Activated CD8-positive, alpha-beta memory T cell treated with anti-CD3 and anti-CD28 coated beads, Interleukin-2, amount 10 ng/mL, durations not matched to agents 7 days and 5 days (primary cell): ENCODE data around the gene ATRAID. TPM values are rescaled to one million over a fixed set of nuclear protein-coding genes. Genes with fewer than 3 reads are reported as not detected.

Source experiments
- ATAC-seq: fragments of 150-1000 bp; cut with Tn5 transposase; one replicate; pipeline ENCODE4 v1.10.0; 2021; ENCODE audit warnings: moderate library complexity
- CTCF ChIA-PET: fragments of 350-600 bp; sonication (Branson Sonifier 250); formaldehyde crosslinking; loops from one replicate; lab custom pipeline; 2021; ENCODE audit warnings: antibody characterized with exemption; lab: Charles Lee
- DNase-seq: peaks from one replicate; pipeline ENCODE4 v3.0.0-alpha.2; 2020
- H3K27ac Mint-ChIP-seq: one replicate; pipeline ENCODE4 v1.8.0; 2021; ENCODE audit warnings: mild to moderate bottlenecking, mixed read lengths
- H3K27me3 Mint-ChIP-seq: one replicate; pipeline ENCODE4 v1.8.0; 2021; ENCODE audit warnings: mixed read lengths
- H3K36me3 Mint-ChIP-seq: one replicate; pipeline ENCODE4 v1.8.0; 2021; ENCODE audit warnings: mild to moderate bottlenecking, mixed read lengths
- H3K4me1 Mint-ChIP-seq: one replicate; pipeline ENCODE4 v1.8.0; 2021; ENCODE audit warnings: mixed read lengths
- H3K4me3 Mint-ChIP-seq: one replicate; pipeline ENCODE4 v1.8.0; 2021; ENCODE audit warnings: mild to moderate bottlenecking, moderate library complexity, mixed read lengths
- H3K9me3 Mint-ChIP-seq: one replicate; pipeline ENCODE4 v1.8.0; 2022; ENCODE audit warnings: low read depth, mixed read lengths
- total RNA-seq, 2 experiments: library from RNA; stranded (reverse); gene quantifications; one replicate each; pipeline ENCODE4 v1.2.3, GENCODE V29; 2021

Gene ATRAID
- total RNA-seq, 2 experiments from 2014 or later, result 78.6 to 84.0 TPM

DNA sequence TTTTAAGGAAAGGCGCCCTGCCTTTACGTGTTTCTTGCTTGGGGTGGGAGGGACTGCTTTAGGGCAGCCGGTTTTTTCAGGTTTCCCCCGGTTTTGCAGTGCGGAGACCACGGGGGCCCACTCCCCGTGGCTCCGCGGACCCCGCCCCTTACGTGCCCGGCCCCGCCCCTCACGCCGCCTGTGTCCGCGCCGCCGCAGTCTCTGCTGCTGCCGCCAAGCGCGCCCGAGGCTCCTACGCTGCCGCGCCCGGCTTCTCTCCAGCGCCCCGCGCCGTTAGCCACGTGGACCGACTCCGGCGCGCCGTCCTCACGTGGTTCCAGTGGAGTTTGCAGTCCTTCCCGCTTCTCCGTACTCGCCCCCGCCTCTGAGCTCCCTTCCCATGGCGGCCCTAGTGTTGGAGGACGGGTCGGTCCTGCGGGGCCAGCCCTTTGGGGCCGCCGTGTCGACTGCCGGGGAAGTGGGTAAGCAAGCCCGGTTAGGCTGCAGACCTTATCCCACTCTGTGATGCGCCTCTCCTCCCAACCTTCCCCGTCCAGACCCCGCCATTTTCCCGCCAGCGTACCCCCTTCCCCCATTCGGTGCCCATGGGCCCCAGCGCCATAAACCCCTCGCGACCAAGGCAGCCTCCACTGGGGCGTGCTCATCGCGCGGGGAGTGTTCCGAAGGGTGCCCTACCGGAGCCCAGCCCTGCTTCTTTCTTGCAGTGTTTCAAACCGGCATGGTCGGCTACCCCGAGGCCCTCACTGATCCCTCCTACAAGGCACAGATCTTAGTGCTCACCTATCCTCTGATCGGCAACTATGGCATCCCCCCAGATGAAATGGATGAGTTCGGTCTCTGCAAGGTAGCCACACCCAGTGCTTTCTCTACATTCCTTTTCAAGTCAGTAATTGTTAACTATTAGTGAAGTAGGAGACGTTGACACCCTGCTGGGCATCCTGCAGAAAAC, 5.6 kb downstream of the ATRAID start, which contains the start of gene CAD:
TSS of gene CAD (plus strand) at position 197 of the 949 bp plus-strand sequence. CDS start at position 380, 183 bp downstream.
- CTCF ChIA-PET, result interaction anchor here (1.1 to 1.7 kb wide), 3 partner anchors 48 to 145 kb away, joined by 3 to 5 read pairs (median 4); no protein-coding TSS in a partner anchor
- H3K4me3 Mint-ChIP-seq, result peak within 1 kb of the TSS; percentile 94
- peaks cover 51% of the 10 kb centered on the region for H3K4me1 Mint-ChIP-seq
- peaks cover 47% of the 10 kb centered on the region for H3K36me3 Mint-ChIP-seq
- peak; percentile 91 for DNase-seq
- no peaks in the 10 kb centered on the region for H3K27me3 Mint-ChIP-seq
- H3K27ac Mint-ChIP-seq, result peak within 1 kb of the TSS; percentile 91
- no peaks in the 10 kb centered on the region for H3K9me3 Mint-ChIP-seq
- peak; percentile 89 for ATAC-seq

DNA sequence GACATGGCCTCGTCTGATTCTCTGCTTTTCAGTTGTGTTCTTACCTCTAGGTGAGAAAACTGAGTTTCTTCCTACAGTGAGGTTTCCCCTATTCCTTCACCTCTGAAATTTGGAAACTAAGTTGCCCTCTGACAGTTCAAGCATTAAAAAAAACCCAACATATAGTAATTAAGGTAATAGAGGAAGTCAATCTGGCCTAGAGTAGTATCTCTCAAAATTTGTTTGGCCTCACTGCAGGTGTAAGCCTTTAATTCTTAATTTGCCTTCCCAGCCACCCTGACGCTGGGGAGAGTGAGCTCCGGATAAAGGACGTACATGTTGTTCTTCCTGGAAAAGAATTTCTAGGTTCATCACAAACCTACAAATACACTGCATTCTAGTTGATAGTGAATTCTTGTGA, 6.8 kb downstream of the ATRAID start:
- CTCF ChIA-PET, result interaction anchor here (1.1 to 1.7 kb wide), 3 partner anchors 49 to 257 kb away, joined by 3 to 5 read pairs (median 5); no protein-coding TSS in a partner anchor
- Mint-ChIP-seq H3K4me1 (peaks cover 45% of the 10 kb centered on the region), H3K4me3 (peak overlapping the region; percentile 94), H3K36me3 (peaks cover 52% of the 10 kb centered on the region), H3K27ac (peak overlapping the region; percentile 91), H3K27me3 (no peaks in the 10 kb centered on the region), H3K9me3 (no peaks in the 10 kb centered on the region)
- no peak for DNase-seq
- ATAC-seq, result no peak

DNA sequence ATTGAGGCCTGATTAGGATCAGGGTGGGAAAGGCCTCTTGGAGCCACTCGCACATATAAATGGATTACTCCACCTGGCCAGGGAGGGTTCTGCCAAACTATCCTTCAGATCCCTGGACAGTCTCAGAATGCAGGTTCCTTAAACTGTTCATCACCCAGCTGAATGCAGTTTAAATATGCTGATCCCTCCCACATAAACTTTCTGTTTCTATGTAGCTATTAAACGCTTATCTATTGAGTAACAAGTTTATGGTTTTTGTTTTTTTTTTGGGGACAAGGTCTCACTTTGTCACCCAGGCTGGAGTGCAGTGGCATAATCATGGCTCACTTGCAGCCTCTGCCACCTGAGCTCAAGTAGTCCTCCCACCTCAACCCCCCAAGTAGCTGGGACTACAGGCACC, 7.2 kb downstream of the ATRAID start:
- Mint-ChIP-seq H3K4me3 (peak overlapping the region; percentile 94), H3K36me3 (peaks cover 49% of the 10 kb centered on the region), H3K27me3 (no peaks in the 10 kb centered on the region), H3K4me1 (peaks cover 41% of the 10 kb centered on the region), H3K9me3 (no peaks in the 10 kb centered on the region), H3K27ac (no peak overlapping the region)
- CTCF ChIA-PET, result interaction anchor here (1.4 to 1.7 kb wide), 2 partner anchors 49 to 258 kb away, joined by 5 to 6 read pairs; no protein-coding TSS in a partner anchor
- DNase-seq, result no peak
- ATAC-seq, result no peak

DNA sequence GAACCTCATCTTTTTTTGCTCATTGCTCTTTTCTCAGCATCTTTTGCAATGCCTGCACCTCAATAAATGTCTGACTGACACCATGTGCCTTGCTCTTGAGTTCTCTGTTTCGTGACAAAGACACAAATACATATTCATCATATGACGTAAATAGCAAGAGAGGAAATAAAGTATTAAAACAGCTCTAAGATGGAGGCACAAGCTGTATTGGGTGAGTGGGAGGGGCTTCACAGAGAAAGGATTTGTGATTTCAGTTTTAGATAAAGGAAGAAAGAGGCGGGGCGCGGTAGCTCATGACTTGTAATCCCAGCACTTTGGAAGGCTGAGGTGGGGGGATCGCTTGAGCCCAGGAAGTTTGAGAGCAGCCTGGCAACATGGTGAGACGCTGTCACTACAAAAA, 8.2 kb downstream of the ATRAID start:
- CTCF ChIA-PET, result interaction anchor here (0.9 to 1.7 kb wide), 4 partner anchors 50 to 259 kb away, joined by 4 to 6 read pairs (median 5); no protein-coding TSS in a partner anchor
- ATAC-seq (no peak), DNase-seq (no peak)
- H3K36me3 Mint-ChIP-seq, result peaks cover 53% of the 10 kb centered on the region
- no peak overlapping the region for H3K27ac Mint-ChIP-seq
- no peaks in the 10 kb centered on the region for H3K9me3 Mint-ChIP-seq
- no peaks in the 10 kb centered on the region for H3K27me3 Mint-ChIP-seq
- peaks cover 37% of the 10 kb centered on the region for H3K4me1 Mint-ChIP-seq
- H3K4me3 Mint-ChIP-seq, result no peak overlapping the region

DNA sequence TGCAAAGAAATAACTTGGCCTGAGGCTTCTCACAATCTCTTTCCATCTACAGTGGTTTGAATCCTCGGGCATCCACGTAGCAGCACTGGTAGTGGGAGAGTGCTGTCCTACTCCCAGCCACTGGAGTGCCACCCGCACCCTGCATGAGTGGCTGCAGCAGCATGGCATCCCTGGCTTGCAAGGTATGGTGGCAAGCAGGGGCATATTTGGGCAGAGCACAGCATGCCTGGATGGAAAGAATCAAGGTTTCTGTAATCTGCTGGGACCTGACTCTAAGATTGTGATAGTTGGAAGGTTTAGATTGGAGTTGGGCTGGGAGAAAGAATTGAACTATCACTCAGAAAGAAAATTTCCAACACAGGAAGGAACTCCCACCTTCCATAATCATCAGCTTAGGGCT, 9.3 kb downstream of the ATRAID start:
- Mint-ChIP-seq H3K27ac (no peak overlapping the region), H3K4me1 (peaks cover 34% of the 10 kb centered on the region), H3K9me3 (no peaks in the 10 kb centered on the region), H3K36me3 (peaks cover 49% of the 10 kb centered on the region), H3K4me3 (no peak overlapping the region), H3K27me3 (no peaks in the 10 kb centered on the region)
- DNase-seq, result no peak
- ATAC-seq, result no peak
- CTCF ChIA-PET, result interaction anchor here (1.7 kb wide), 1 partner anchor 83 kb away, joined by 4 read pairs; no protein-coding TSS in a partner anchor

DNA sequence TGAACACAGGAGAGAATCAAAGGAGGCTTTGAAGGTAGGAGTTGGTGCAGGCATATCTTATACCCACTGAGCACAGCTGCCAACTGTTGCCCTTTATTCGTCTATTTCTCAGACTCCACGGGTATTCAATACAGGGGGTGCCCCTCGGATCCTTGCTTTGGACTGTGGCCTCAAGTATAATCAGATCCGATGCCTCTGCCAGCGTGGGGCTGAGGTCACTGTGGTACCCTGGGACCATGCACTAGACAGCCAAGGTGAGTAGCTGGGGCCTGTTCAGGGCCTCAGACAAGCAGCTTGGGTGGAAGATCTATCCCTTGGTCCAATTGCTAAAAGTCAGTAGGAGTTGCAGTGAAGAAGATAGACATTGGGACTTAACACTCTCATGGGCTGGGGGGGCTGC, 10.6 kb downstream of the ATRAID start:
- DNase-seq, result no peak
- no peaks in the 10 kb centered on the region for H3K27me3 Mint-ChIP-seq
- H3K4me3 Mint-ChIP-seq, result no peak overlapping the region
- H3K27ac Mint-ChIP-seq, result no peak overlapping the region
- peaks cover 51% of the 10 kb centered on the region for H3K36me3 Mint-ChIP-seq
- no peak for ATAC-seq
- H3K9me3 Mint-ChIP-seq, result no peaks in the 10 kb centered on the region
- CTCF ChIA-PET, result no interaction called here
- H3K4me1 Mint-ChIP-seq, result peaks cover 26% of the 10 kb centered on the region

DNA sequence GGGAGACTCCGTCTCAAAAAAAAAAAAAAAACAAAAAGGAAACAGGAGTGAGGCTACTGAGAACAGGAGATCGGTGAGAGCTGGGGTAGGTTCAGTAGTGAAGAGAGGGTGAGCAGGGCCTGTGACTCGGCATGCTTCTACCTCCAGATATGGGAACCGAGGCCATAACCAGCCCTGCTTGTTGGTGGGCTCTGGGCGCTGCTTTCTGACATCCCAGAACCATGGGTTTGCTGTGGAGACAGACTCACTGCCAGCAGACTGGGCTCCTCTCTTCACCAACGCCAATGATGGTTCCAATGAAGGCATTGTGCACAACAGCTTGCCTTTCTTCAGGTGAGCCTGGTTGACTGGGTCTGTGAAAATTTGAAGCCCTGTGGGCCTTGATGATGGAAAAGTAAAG, 11.6 kb downstream of the ATRAID start:
- Mint-ChIP-seq H3K9me3 (no peaks in the 10 kb centered on the region), H3K27ac (no peak overlapping the region), H3K4me3 (no peak overlapping the region), H3K27me3 (no peaks in the 10 kb centered on the region), H3K4me1 (peaks cover 19% of the 10 kb centered on the region), H3K36me3 (peaks cover 52% of the 10 kb centered on the region)
- ATAC-seq (no peak), DNase-seq (no peak)
- CTCF ChIA-PET, result interaction anchor here (1.2 to 2.1 kb wide), 2 partner anchors 56 to 80 kb away, joined by 3 to 6 read pairs; no protein-coding TSS in a partner anchor

DNA sequence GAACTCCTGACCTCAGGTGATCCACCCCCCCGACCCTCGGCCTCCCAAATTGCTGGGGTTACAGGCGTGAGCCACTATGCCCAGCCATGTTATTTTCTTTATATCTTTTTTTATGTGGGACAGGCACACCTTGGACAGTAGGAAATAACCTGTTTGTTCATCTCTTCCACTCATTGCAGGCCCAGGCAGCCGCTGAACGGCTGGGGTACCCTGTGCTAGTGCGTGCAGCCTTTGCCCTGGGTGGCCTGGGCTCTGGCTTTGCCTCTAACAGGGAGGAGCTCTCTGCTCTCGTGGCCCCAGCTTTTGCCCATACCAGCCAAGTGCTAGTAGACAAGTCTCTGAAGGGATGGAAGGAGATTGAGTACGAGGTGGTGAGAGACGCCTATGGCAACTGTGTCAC, 13.7 kb downstream of the ATRAID start:
- peaks cover 47% of the 10 kb centered on the region for H3K36me3 Mint-ChIP-seq
- no peaks in the 10 kb centered on the region for H3K9me3 Mint-ChIP-seq
- CTCF ChIA-PET, result interaction anchor here (1.0 to 2.1 kb wide), 3 partner anchors 14 to 78 kb away, joined by 3 to 6 read pairs (median 3); partner anchors contain the start of genes ATRAID and SLC5A6
- H3K27me3 Mint-ChIP-seq, result no peaks in the 10 kb centered on the region
- no peak overlapping the region for H3K27ac Mint-ChIP-seq
- ATAC-seq (no peak), DNase-seq (no peak)
- H3K4me1 Mint-ChIP-seq, result peaks cover 5% of the 10 kb centered on the region
- H3K4me3 Mint-ChIP-seq, result no peak overlapping the region

DNA sequence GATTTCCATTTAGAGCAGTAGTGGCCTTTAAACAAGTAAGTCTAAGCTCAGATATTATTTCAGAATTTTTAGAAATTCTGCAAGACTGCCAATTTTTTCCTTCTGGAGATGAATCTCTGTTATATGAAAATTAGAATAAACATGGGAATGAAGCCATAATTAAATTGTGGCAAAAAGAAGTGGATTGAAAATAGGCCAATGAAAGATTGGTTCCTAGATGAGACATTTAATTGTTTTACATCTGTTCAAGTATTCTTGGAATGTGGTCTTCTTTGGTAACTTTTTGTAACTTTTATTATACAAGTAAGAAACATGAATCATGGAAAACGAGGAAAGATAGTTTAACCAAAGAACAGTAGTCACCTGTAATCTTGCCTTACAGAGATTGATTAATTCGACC, 15.7 kb downstream of the ATRAID start:
- ATAC-seq (no peak), DNase-seq (no peak)
- no peak overlapping the region for H3K4me3 Mint-ChIP-seq
- H3K4me1 Mint-ChIP-seq, result no peaks in the 10 kb centered on the region
- no peaks in the 10 kb centered on the region for H3K9me3 Mint-ChIP-seq
- H3K27me3 Mint-ChIP-seq, result no peaks in the 10 kb centered on the region
- CTCF ChIA-PET, result interaction anchor here (1.0 kb wide), 1 partner anchor 75 kb away, joined by 3 read pairs; no protein-coding TSS in a partner anchor
- peaks cover 47% of the 10 kb centered on the region for H3K36me3 Mint-ChIP-seq
- H3K27ac Mint-ChIP-seq, result no peak overlapping the region

DNA sequence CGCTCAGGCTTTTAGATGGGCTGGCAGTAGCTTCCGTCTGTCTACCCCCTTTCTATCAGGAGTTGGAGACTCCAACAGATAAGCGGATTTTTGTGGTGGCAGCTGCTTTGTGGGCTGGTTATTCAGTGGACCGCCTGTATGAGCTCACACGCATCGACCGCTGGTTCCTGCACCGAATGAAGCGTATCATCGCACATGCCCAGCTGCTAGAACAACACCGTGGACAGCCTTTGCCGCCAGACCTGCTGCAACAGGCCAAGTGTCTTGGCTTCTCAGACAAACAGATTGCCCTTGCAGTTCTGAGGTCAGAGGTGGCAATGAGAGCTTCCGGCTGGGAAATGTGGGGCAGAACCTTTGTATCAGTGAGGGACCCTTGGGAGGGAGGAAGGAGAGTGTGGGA, 20.1 kb downstream of the ATRAID start:
- Mint-ChIP-seq H3K36me3 (peaks cover 53% of the 10 kb centered on the region), H3K4me1 (no peaks in the 10 kb centered on the region), H3K9me3 (no peaks in the 10 kb centered on the region), H3K27ac (no peak overlapping the region), H3K4me3 (no peak overlapping the region), H3K27me3 (no peaks in the 10 kb centered on the region)
- CTCF ChIA-PET, result interaction anchor here (0.9 to 1.4 kb wide), 2 partner anchors 47 to 108 kb away, joined by 3 to 7 read pairs; no protein-coding TSS in a partner anchor
- DNase-seq, result no peak
- ATAC-seq, result no peak

DNA sequence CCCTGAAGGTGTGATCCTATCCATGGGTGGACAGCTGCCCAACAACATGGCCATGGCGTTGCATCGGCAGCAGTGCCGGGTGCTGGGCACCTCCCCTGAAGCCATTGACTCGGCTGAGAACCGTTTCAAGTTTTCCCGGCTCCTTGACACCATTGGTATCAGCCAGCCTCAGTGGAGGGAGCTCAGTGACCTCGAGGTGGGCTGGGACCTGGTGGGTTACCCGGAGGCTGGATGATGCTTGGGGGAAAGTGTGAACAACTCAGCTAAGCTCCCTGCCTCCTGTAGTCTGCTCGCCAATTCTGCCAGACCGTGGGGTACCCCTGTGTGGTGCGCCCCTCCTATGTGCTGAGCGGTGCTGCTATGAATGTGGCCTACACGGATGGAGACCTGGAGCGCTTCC, 21.5 kb downstream of the ATRAID start:
- no peaks in the 10 kb centered on the region for H3K9me3 Mint-ChIP-seq
- DNase-seq, result no peak
- H3K4me3 Mint-ChIP-seq, result no peak overlapping the region
- no peaks in the 10 kb centered on the region for H3K27me3 Mint-ChIP-seq
- peaks cover 53% of the 10 kb centered on the region for H3K36me3 Mint-ChIP-seq
- no peak for ATAC-seq
- H3K4me1 Mint-ChIP-seq, result no peaks in the 10 kb centered on the region
- CTCF ChIA-PET, result interaction anchor here (0.8 kb wide), 1 partner anchor 16 kb away, joined by 3 read pairs; no protein-coding TSS in a partner anchor
- no peak overlapping the region for H3K27ac Mint-ChIP-seq

DNA sequence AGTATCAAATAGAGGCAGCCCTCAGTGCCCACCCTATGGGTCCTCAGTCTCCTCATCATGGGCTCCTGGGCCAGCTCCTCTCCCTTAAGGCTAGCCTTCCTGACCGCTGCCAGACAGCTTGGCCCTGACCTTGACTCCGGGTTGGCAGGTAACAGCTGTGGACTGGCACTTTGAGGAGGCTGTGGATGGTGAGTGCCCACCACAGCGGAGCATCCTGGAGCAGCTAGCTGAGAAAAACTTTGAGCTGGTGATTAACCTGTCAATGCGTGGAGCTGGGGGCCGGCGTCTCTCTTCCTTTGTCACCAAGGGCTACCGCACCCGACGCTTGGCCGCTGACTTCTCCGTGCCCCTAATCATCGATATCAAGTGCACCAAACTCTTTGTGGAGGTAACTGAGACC, 24.3 kb downstream of the ATRAID start:
- DNase-seq, result no peak
- no peaks in the 10 kb centered on the region for H3K9me3 Mint-ChIP-seq
- H3K36me3 Mint-ChIP-seq, result peaks cover 65% of the 10 kb centered on the region
- no peak overlapping the region for H3K27ac Mint-ChIP-seq
- no peak overlapping the region for H3K4me3 Mint-ChIP-seq
- CTCF ChIA-PET, result no interaction called here
- H3K27me3 Mint-ChIP-seq, result no peaks in the 10 kb centered on the region
- ATAC-seq, result no peak
- no peaks in the 10 kb centered on the region for H3K4me1 Mint-ChIP-seq

DNA sequence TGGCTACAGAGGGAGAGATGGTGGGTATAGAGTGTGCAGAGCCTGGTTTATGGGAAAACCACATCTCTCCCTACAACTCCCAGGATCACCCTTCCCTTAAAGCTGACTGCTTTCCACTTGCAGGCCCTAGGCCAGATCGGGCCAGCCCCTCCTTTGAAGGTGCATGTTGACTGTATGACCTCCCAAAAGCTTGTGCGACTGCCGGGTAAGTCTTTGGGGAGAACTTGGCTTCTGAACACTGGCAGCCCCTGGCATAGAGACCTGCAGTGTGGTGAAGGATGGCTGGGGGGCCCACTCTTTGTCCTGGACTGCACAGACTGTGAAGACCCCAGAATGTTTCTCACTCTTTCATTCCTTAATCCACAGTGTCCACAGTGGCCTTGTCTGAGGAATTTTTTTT, 24.8 kb downstream of the ATRAID start:
- Mint-ChIP-seq H3K36me3 (peaks cover 66% of the 10 kb centered on the region), H3K9me3 (no peaks in the 10 kb centered on the region), H3K27ac (no peak overlapping the region), H3K4me3 (no peak overlapping the region), H3K27me3 (no peaks in the 10 kb centered on the region), H3K4me1 (peaks cover 2% of the 10 kb centered on the region)
- no peak for ATAC-seq
- CTCF ChIA-PET, result interaction anchor here (1.9 kb wide), 1 partner anchor 43 kb away, joined by 6 read pairs; no protein-coding TSS in a partner anchor
- DNase-seq, result no peak
